ENCODE measurements around the gene GPR35.

Gene GPR35

DNA sequence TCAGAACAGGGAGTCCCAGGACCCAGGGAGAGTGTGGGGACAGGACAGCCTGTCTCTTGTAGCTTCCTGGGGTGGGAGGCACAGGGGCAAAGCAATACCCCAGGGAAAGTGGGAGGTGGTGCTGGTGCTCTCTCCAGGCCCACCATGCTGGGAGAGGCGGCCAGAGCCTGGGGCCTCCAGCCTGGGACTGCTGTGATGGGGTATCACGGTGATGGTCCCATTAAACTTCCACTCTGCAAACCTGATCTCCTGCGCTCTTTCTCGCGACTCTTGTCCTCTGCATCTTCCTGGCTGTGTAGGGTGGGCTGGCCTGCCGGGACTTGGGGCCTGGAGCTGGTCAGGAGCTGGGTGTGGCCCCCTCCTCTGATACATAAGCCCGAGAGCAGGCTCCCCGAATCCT, 46.8 kb upstream of the GPR35 start:
- TF ChIP-seq, protein P1, sequence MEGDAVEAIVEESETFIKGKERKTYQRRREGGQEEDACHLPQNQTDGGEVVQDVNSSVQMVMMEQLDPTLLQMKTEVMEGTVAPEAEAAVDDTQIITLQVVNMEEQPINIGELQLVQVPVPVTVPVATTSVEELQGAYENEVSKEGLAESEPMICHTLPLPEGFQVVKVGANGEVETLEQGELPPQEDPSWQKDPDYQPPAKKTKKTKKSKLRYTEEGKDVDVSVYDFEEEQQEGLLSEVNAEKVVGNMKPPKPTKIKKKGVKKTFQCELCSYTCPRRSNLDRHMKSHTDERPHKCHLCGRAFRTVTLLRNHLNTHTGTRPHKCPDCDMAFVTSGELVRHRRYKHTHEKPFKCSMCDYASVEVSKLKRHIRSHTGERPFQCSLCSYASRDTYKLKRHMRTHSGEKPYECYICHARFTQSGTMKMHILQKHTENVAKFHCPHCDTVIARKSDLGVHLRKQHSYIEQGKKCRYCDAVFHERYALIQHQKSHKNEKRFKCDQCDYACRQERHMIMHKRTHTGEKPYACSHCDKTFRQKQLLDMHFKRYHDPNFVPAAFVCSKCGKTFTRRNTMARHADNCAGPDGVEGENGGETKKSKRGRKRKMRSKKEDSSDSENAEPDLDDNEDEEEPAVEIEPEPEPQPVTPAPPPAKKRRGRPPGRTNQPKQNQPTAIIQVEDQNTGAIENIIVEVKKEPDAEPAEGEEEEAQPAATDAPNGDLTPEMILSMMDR (IDR thresholded peaks at IDR 0.05; ENCODE audit: insufficient read depth, low read length, poor library complexity, severe bottlenecking): no peak
- H3K36me3 ChIP-seq (ENCODE audit: control insufficient read depth, insufficient read depth, low read length): peaks cover 41% of the 10 kb centered on the region
- no peak for DNase-seq (ENCODE audit: extremely low read depth, insufficient read length)
- no peaks in the 10 kb centered on the region for H3K27me3 ChIP-seq (replicated peaks; ENCODE audit: control insufficient read depth, insufficient read depth, low read length)
- H3K4me3 ChIP-seq (replicated peaks; ENCODE audit: low read depth, low read length): no peak overlapping the region

DNA sequence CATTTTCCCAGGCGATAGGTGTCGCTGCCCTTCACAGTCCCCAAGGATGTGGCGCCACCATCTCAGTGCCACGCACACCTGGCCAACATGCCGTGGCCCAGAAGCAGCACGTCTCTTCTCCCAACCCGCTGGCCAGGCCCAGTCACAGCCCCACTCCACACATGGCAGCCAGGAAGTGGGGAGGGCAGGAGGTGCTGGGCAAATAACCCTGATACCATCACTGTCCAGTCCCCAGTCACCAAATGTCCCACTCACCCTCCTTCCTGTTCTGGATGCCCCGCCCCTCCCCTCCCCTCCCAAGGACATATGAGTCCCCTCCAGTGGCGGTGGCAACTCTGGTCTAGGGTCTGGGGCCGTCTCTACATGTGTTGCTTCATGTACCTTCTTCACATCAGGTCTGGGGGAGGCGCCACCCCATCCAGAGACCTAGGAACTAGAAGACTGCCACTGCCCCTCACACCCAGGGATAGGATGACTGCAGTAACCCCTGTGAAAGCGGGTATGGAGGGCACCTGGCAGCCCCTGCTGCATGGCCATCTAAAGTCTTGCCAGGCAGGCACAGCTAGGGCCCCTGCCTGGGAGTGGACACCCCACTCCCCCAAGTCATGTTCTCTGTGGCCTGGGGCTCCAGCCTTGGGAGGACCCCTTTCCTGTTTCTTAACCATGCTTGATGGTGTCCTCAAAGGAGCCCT, 46.1 kb upstream of the GPR35 start:
- peak; percentile 43 for DNase-seq (ENCODE audit: extremely low read depth, insufficient read length)
- H3K36me3 ChIP-seq (ENCODE audit: control insufficient read depth, insufficient read depth, low read length): peaks cover 41% of the 10 kb centered on the region
- H3K4me3 ChIP-seq (replicated peaks; ENCODE audit: low read depth, low read length): no peak overlapping the region
- TF ChIP-seq, protein P1 (IDR thresholded peaks at IDR 0.05; ENCODE audit: insufficient read depth, low read length, poor library complexity, severe bottlenecking): no peak
- H3K27me3 ChIP-seq (replicated peaks; ENCODE audit: control insufficient read depth, insufficient read depth, low read length): no peaks in the 10 kb centered on the region

DNA sequence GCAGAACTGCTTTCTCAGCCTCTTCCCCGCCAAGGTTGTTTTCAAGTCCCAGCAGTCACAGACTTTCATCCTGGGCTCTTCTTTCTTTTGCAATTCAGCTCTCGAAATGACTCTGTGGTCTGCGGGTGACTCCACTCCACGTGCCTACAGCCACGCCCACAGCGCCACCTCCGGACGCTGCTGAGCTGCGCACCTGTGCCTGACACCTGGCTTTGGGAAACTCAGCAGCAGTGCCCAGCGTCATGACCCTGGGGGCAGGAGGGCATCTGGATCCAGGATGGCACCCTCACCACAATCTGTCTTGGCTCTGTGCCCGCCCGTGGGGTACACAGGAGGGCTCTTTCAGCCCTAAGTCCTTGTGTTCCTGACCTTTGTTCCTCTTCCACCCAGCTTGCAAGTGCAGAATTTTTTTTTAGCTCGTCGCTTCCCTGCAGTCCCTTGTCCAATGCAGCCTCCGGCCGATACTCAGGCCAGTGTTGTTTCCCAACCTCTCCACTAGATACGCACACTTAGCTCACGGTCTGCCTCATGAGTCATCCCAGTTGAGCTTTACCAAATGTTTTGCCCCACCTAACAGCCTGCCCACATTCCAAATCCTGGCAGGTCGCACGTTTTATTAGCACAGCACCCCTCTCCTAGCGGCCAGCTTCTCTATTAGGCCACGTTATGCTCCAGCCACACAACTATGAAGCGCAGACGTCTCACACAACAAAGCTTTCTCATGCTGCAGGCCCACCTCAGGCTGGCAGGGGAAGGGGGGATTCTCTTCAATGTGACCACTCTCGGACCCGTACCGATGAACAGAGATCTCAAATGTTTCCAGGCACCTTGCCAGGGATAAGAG, 45.3 kb upstream of the GPR35 start:
- Histone ChIP-seq H3K27me3 (replicated peaks; ENCODE audit: control insufficient read depth, insufficient read depth, low read length) (no peaks in the 10 kb centered on the region), H3K4me3 (replicated peaks; ENCODE audit: low read depth, low read length) (no peak overlapping the region), H3K36me3 (ENCODE audit: control insufficient read depth, insufficient read depth, low read length) (peaks cover 34% of the 10 kb centered on the region)
- TF ChIP-seq, protein P1 (IDR thresholded peaks at IDR 0.05; ENCODE audit: insufficient read depth, low read length, poor library complexity, severe bottlenecking): peak; percentile 82
- peak; percentile 88 for DNase-seq (ENCODE audit: extremely low read depth, insufficient read length)

DNA sequence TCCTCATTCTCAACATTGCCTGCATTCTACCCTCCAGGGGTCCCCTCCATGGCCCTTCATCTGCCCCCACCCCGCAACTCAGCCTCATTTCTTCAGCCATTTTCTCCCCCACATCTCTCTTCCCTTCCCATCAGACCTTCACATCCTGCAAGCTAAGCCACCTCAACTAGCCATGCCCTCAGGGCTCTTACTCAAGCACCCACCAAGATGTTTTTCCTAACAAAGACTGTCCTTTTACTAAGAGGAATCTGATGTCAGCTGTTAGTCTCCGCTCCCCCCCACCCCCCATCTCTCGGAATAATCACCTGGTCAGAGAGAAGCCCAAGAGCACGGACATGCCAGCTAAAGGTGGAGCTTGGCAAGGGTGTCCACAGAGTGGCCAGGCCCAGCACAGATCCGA, 43.5 kb upstream of the GPR35 start:
- Histone ChIP-seq H3K27me3 (replicated peaks; ENCODE audit: control insufficient read depth, insufficient read depth, low read length) (no peaks in the 10 kb centered on the region), H3K36me3 (ENCODE audit: control insufficient read depth, insufficient read depth, low read length) (peaks cover 18% of the 10 kb centered on the region), H3K4me3 (replicated peaks; ENCODE audit: low read depth, low read length) (no peak overlapping the region)
- TF ChIP-seq, protein P1 (IDR thresholded peaks at IDR 0.05; ENCODE audit: insufficient read depth, low read length, poor library complexity, severe bottlenecking): no peak
- DNase-seq (ENCODE audit: extremely low read depth, insufficient read length): no peak

DNA sequence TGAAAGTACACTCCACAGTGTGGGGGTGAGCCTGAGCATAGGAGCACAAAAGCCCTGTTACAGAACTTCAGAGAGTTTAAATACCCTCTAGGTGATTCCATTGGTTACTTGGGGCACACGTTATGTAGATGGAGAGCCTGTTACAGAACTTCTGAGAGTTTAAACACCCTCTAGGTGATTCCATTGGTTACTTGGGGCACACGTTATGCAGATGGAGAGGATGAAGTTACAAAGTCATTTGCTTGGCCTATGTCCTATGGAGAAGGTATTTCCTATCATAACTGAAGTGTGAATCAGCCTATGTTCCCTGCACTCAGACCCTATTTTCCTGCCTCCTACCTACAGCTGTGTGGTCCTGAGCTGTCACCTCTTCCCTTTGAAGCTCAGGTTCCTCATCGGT, 42.5 kb upstream of the GPR35 start:
- no peak overlapping the region for H3K4me3 ChIP-seq (replicated peaks; ENCODE audit: low read depth, low read length)
- TF ChIP-seq, protein P1 (IDR thresholded peaks at IDR 0.05; ENCODE audit: insufficient read depth, low read length, poor library complexity, severe bottlenecking): no peak
- no peak for DNase-seq (ENCODE audit: extremely low read depth, insufficient read length)
- H3K27me3 ChIP-seq (replicated peaks; ENCODE audit: control insufficient read depth, insufficient read depth, low read length): no peaks in the 10 kb centered on the region
- H3K36me3 ChIP-seq (ENCODE audit: control insufficient read depth, insufficient read depth, low read length): peaks cover 11% of the 10 kb centered on the region
